ENCODE data around the gene GPR27.

GPR27 gene

DNA sequence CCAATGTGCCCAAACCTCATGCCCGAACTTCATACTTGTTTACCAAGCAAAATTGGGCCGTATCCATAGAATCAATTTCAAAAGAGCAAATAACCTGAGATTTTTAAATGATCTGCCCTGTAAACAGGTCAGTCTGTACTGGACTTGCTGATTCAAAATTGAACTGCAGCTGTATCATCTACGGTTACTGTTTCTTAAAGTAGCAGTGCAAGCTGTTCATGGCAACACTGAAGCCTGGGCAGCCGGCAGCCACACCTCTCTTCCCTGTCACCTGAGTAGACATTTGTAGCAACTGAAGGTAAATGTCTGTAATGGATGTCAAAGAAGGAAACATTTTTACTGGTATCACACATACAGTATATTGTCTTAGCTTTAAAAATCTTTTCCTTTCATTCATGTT is 39.1 kb upstream of the GPR27 start:
- Histone ChIP-seq H2BK15ac (ENCODE audit: low read length) (no peak overlapping the region), H4K91ac (ENCODE audit: low read depth, low read length, poor library complexity) (no peak overlapping the region), H3K4me1 (ENCODE audit: control insufficient read depth in 2 of 2, insufficient read depth in 1 of 2, low read depth in 1 of 2, low read length in 2 of 2) (no peaks in the 10 kb centered on the region), H3K36me3 (replicated peaks in 1 of 2; ENCODE audit: control insufficient read depth in 2 of 2, insufficient read depth in 2 of 2, low read length in 2 of 2) (no peaks in the 10 kb centered on the region), H3K4me2 (ENCODE audit: insufficient read depth, low read length, poor library complexity, severe bottlenecking) (no peak overlapping the region), H3K23ac (ENCODE audit: low read depth, low read length, poor library complexity) (no peak overlapping the region), H2AK5ac (ENCODE audit: low read depth, low read length) (no peak overlapping the region), H3K9me3 (replicated peaks in 1 of 2; ENCODE audit: control insufficient read depth in 2 of 2, insufficient read depth in 1 of 2, low read depth in 1 of 2, low read length in 2 of 2) (no peaks in the 10 kb centered on the region), H3K18ac (ENCODE audit: low read length) (no peak overlapping the region), H2BK120ac (ENCODE audit: low read depth, low read length) (no peak overlapping the region), H4K8ac (ENCODE audit: low read depth, low read length) (no peak overlapping the region), H3K4ac (ENCODE audit: low read length) (no peak overlapping the region), H3K27me3 (ENCODE audit: control insufficient read depth in 3 of 3, insufficient read depth in 3 of 3, low read depth in 1 of 3, low read length in 3 of 3) (peaks cover 0 to 17% (median 0%) of the 10 kb centered on the region in 3 experiments), H3K9ac (ENCODE audit: low read depth, low read length, poor library complexity) (no peak overlapping the region), H2BK12ac (ENCODE audit: low read length) (no peak overlapping the region), H3K27ac (replicated peaks; ENCODE audit: low read length) (no peak overlapping the region), H3K79me1 (ENCODE audit: low read depth, low read length) (peaks cover 2% of the 10 kb centered on the region), H2BK5ac (ENCODE audit: low read length) (no peak overlapping the region), H2AFZ (ENCODE audit: low read length) (no peak overlapping the region), H3K14ac (ENCODE audit: low read length) (no peak overlapping the region), H3K4me3 (ENCODE audit: low read length in 2 of 2) (no peak overlapping the region)
- DNase-seq (ENCODE audit: low spot score): no peak
- no CpG with 5 or more reads among the region's 4 CpGs for WGBS, 2 donors (ENCODE audit: extremely low coverage in 2 of 2, insufficient read length in 2 of 2, insufficient replicate concordance in 1 of 2)

DNA sequence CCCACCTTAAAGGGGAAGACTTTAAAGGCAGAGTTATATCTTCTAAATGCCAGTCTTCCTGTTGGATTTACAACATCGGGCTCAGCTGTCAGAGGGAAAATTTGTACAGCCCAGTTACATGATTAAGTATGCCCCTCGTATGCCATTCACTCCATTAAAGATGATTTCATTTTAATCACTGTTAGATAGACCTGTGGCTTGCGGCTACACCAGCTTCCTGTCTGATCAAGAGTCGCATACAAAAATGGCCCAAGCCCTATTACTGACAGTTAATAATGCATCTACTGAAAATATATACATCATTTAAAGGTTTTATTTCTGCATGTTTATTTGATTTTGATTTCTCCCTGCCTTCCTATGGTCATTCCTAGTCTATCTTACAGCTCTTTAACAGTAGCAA is 35.6 kb upstream of the GPR27 start:
- H4K91ac ChIP-seq (ENCODE audit: low read depth, low read length, poor library complexity): no peak overlapping the region
- H3K14ac ChIP-seq (ENCODE audit: low read length): no peak overlapping the region
- no peak overlapping the region for H3K9ac ChIP-seq (ENCODE audit: low read depth, low read length, poor library complexity)
- no peak overlapping the region for H3K27ac ChIP-seq (replicated peaks; ENCODE audit: low read length)
- no peak overlapping the region for H2AK5ac ChIP-seq (ENCODE audit: low read depth, low read length)
- H2BK120ac ChIP-seq (ENCODE audit: low read depth, low read length): no peak overlapping the region
- H3K23ac ChIP-seq (ENCODE audit: low read depth, low read length, poor library complexity): no peak overlapping the region
- WGBS, 2 donors (ENCODE audit: extremely low coverage in 2 of 2, insufficient read length in 2 of 2, insufficient replicate concordance in 1 of 2): no CpG with 5 or more reads among the region's 4 CpGs
- H3K79me1 ChIP-seq (ENCODE audit: low read depth, low read length): peaks cover 2% of the 10 kb centered on the region
- no peak overlapping the region for H3K4ac ChIP-seq (ENCODE audit: low read length)
- H3K4me2 ChIP-seq (ENCODE audit: insufficient read depth, low read length, poor library complexity, severe bottlenecking): no peak overlapping the region
- no peak overlapping the region for H2BK5ac ChIP-seq (ENCODE audit: low read length)
- no peaks in the 10 kb centered on the region for H3K4me1 ChIP-seq (ENCODE audit: control insufficient read depth in 2 of 2, insufficient read depth in 1 of 2, low read depth in 1 of 2, low read length in 2 of 2)
- no peak overlapping the region for H2AFZ ChIP-seq (ENCODE audit: low read length)
- H2BK15ac ChIP-seq (ENCODE audit: low read length): no peak overlapping the region
- H3K18ac ChIP-seq (ENCODE audit: low read length): no peak overlapping the region
- H3K4me3 ChIP-seq (ENCODE audit: low read length in 2 of 2): no peak overlapping the region
- no peak overlapping the region for H2BK12ac ChIP-seq (ENCODE audit: low read length)
- no peaks in the 10 kb centered on the region for H3K9me3 ChIP-seq (replicated peaks in 1 of 2; ENCODE audit: control insufficient read depth in 2 of 2, insufficient read depth in 1 of 2, low read depth in 1 of 2, low read length in 2 of 2)
- H4K8ac ChIP-seq (ENCODE audit: low read depth, low read length): no peak overlapping the region
- DNase-seq (ENCODE audit: low spot score): no peak
- H3K36me3 ChIP-seq (replicated peaks in 1 of 2; ENCODE audit: control insufficient read depth in 2 of 2, insufficient read depth in 2 of 2, low read length in 2 of 2): no peaks in the 10 kb centered on the region
- peaks cover 0 to 37% (median 3%) of the 10 kb centered on the region in 3 experiments for H3K27me3 ChIP-seq (ENCODE audit: control insufficient read depth in 3 of 3, insufficient read depth in 3 of 3, low read depth in 1 of 3, low read length in 3 of 3)

DNA sequence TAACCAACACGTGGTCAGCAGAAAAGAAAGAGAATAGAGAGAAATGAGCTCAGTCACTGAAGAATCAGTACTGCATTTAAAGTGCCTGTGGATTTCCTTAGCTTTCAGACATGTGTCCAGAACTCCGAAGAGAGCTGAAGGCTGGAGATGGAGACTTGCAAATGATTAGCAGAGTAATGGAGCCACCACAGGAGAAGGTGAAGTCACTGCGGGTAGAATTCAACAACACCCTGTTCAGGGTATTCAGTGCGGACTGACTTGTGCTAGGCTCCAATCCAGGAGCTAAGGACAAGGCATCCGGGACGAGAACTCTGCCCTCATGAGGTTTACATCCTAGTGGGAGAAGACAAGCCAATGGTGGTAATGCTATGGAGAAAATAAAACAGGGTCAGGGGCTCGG is 32.7 kb upstream of the GPR27 start:
- no peak overlapping the region for H2BK120ac ChIP-seq (ENCODE audit: low read depth, low read length)
- H3K4ac ChIP-seq (ENCODE audit: low read length): no peak overlapping the region
- no peak overlapping the region for H2AK5ac ChIP-seq (ENCODE audit: low read depth, low read length)
- no peak overlapping the region for H3K4me3 ChIP-seq (ENCODE audit: low read length in 2 of 2)
- H4K8ac ChIP-seq (ENCODE audit: low read depth, low read length): no peak overlapping the region
- no peak overlapping the region for H3K4me2 ChIP-seq (ENCODE audit: insufficient read depth, low read length, poor library complexity, severe bottlenecking)
- H2BK5ac ChIP-seq (ENCODE audit: low read length): no peak overlapping the region
- no peak overlapping the region for H3K9ac ChIP-seq (ENCODE audit: low read depth, low read length, poor library complexity)
- DNase-seq (ENCODE audit: low spot score): no peak
- peaks cover 2 to 6% of the 10 kb centered on the region in 2 donors for H3K4me1 ChIP-seq (ENCODE audit: control insufficient read depth in 2 of 2, insufficient read depth in 1 of 2, low read depth in 1 of 2, low read length in 2 of 2)
- no peak overlapping the region for H2BK15ac ChIP-seq (ENCODE audit: low read length)
- H2BK12ac ChIP-seq (ENCODE audit: low read length): no peak overlapping the region
- no CpG with 5 or more reads among the region's 7 CpGs for WGBS, 2 donors (ENCODE audit: extremely low coverage in 2 of 2, insufficient read length in 2 of 2, insufficient replicate concordance in 1 of 2)
- H4K91ac ChIP-seq (ENCODE audit: low read depth, low read length, poor library complexity): no peak overlapping the region
- no peak overlapping the region for H3K18ac ChIP-seq (ENCODE audit: low read length)
- peaks cover 2% of the 10 kb centered on the region for H3K79me1 ChIP-seq (ENCODE audit: low read depth, low read length)
- no peak overlapping the region for H3K27ac ChIP-seq (replicated peaks; ENCODE audit: low read length)
- no peak overlapping the region for H3K23ac ChIP-seq (ENCODE audit: low read depth, low read length, poor library complexity)
- H3K36me3 ChIP-seq (replicated peaks in 1 of 2; ENCODE audit: control insufficient read depth in 2 of 2, insufficient read depth in 2 of 2, low read length in 2 of 2): no peaks in the 10 kb centered on the region
- H2AFZ ChIP-seq (ENCODE audit: low read length): no peak overlapping the region
- peaks cover 0 to 58% (median 14%) of the 10 kb centered on the region in 3 experiments for H3K27me3 ChIP-seq (ENCODE audit: control insufficient read depth in 3 of 3, insufficient read depth in 3 of 3, low read depth in 1 of 3, low read length in 3 of 3)
- H3K14ac ChIP-seq (ENCODE audit: low read length): no peak overlapping the region
- H3K9me3 ChIP-seq (replicated peaks in 1 of 2; ENCODE audit: control insufficient read depth in 2 of 2, insufficient read depth in 1 of 2, low read depth in 1 of 2, low read length in 2 of 2): no peaks in the 10 kb centered on the region

DNA sequence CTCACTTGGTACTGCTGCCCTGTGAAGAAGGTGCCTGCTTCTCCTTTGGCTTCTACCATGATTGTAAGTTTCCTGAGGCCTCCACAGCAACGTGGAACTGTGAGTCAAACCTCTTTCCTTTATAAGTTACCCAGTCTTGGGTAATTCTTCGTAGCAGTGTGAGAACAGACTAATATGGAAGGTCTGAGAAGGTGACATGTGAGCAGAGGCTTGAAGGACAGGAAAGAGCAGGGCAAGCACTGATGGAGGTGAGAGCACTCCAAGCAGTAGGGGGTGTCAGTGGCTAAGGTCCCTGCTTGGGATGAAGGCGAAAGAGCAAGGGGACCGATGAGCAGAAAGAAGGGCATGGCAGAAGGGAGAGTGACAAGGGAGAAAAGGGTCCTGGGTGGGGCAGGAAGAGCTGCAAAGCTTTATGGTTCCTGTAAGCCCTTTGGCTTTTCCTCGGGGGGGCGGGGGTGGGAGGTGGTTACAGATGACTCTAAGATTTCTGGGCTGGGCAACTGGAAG is 32.0 kb upstream of the GPR27 start:
- no peak overlapping the region for H4K8ac ChIP-seq (ENCODE audit: low read depth, low read length)
- H2BK15ac ChIP-seq (ENCODE audit: low read length): no peak overlapping the region
- no CpG with 5 or more reads among the region's 6 CpGs for WGBS, 2 donors (ENCODE audit: extremely low coverage in 2 of 2, insufficient read length in 2 of 2, insufficient replicate concordance in 1 of 2)
- H2AK5ac ChIP-seq (ENCODE audit: low read depth, low read length): no peak overlapping the region
- H4K91ac ChIP-seq (ENCODE audit: low read depth, low read length, poor library complexity): no peak overlapping the region
- DNase-seq (ENCODE audit: low spot score): no peak
- no peaks in the 10 kb centered on the region for H3K9me3 ChIP-seq (replicated peaks in 1 of 2; ENCODE audit: control insufficient read depth in 2 of 2, insufficient read depth in 1 of 2, low read depth in 1 of 2, low read length in 2 of 2)
- H2BK5ac ChIP-seq (ENCODE audit: low read length): no peak overlapping the region
- H3K18ac ChIP-seq (ENCODE audit: low read length): no peak overlapping the region
- H2AFZ ChIP-seq (ENCODE audit: low read length): no peak overlapping the region
- H3K27ac ChIP-seq (replicated peaks; ENCODE audit: low read length): no peak overlapping the region
- H3K4me2 ChIP-seq (ENCODE audit: insufficient read depth, low read length, poor library complexity, severe bottlenecking): no peak overlapping the region
- H3K27me3 ChIP-seq (ENCODE audit: control insufficient read depth in 3 of 3, insufficient read depth in 3 of 3, low read depth in 1 of 3, low read length in 3 of 3): peaks cover 0 to 64% (median 17%) of the 10 kb centered on the region in 3 experiments
- peaks cover 2% of the 10 kb centered on the region for H3K79me1 ChIP-seq (ENCODE audit: low read depth, low read length)
- no peak overlapping the region for H2BK120ac ChIP-seq (ENCODE audit: low read depth, low read length)
- H3K4me1 ChIP-seq (ENCODE audit: control insufficient read depth in 2 of 2, insufficient read depth in 1 of 2, low read depth in 1 of 2, low read length in 2 of 2): peaks cover 2 to 7% of the 10 kb centered on the region in 2 donors
- no peak overlapping the region for H3K9ac ChIP-seq (ENCODE audit: low read depth, low read length, poor library complexity)
- no peak overlapping the region for H3K4ac ChIP-seq (ENCODE audit: low read length)
- no peaks in the 10 kb centered on the region for H3K36me3 ChIP-seq (replicated peaks in 1 of 2; ENCODE audit: control insufficient read depth in 2 of 2, insufficient read depth in 2 of 2, low read length in 2 of 2)
- no peak overlapping the region for H3K14ac ChIP-seq (ENCODE audit: low read length)
- no peak overlapping the region for H3K23ac ChIP-seq (ENCODE audit: low read depth, low read length, poor library complexity)
- no peak overlapping the region for H3K4me3 ChIP-seq (ENCODE audit: low read length in 2 of 2)
- no peak overlapping the region for H2BK12ac ChIP-seq (ENCODE audit: low read length)

Data from neuronal stem cell (in vitro differentiated cells).